Gastrocnemius medialis (tissue), 4 donors: Measurements from ENCODE around the gene PTPRB. TPM values are rescaled to one million over a fixed set of nuclear protein-coding genes. Genes with fewer than 3 reads are reported as not detected.

Experiments used
- ATAC-seq, 2 donors: fragments of 150-250 bp; one replicate each; pipeline ENCODE4 v1.9.1; 2016
- DNase-seq, 2 donors: peaks; one replicate each; pipeline ENCODE4 v3.0.0-alpha.2; 2019
- H3K27ac ChIP-seq, 4 donors: fragments of 200-600 bp; sonication (generic); 1 replicate in 1 of 4; 2 replicates in 3 of 4; pipeline ENCODE4 v1.5.1; 2016 to 2018; ENCODE audit warnings: mild to moderate bottlenecking in 2 of 4, moderate library complexity in 1 of 4
- H3K27me3 ChIP-seq, 3 donors: fragments of 200-600 bp; sonication (generic) in 2 of 3; 1 replicate in 1 of 3; 2 replicates in 2 of 3; pipeline versions ENCODE4 v1.5.1 to v1.6.0; 2016 to 2019; ENCODE audit warnings: mild to moderate bottlenecking in 1 of 3, moderate library complexity in 1 of 3
- H3K36me3 ChIP-seq, 2 donors: fragments of 200-600 bp; sonication (generic) in 1 of 2; one replicate each; pipeline ENCODE4 v1.5.1; 2017 to 2018
- H3K4me1 ChIP-seq, 2 donors: fragments of 200-600 bp; sonication (generic) in 1 of 2; one replicate each; pipeline ENCODE4 v1.5.1; 2016 to 2017; ENCODE audit warnings: mild to moderate bottlenecking in 2 of 2
- H3K4me3 ChIP-seq, 4 donors: fragments of 200-600 bp; sonication (generic) in 3 of 4; 1 replicate in 1 of 4; 2 replicates in 3 of 4; pipeline ENCODE4 v1.5.1; 2016 to 2019; ENCODE audit warnings: mild to moderate bottlenecking in 2 of 4
- H3K9me3 ChIP-seq, 3 donors: fragments of 200-600 bp; sonication (generic) in 2 of 3; 1 replicate in 1 of 3; 2 replicates in 2 of 3; pipeline ENCODE4 v1.5.1; 2016 to 2019
- CTCF ChIP-seq, 5 experiments: fragments of 450-650 bp in 3 of 5; fragments of 200-600 bp in 2 of 5; sonication (generic) in 2 of 5; IDR thresholded peaks in 4 of 5; conservative IDR thresholded peaks in 1 of 5; 1 replicate in 4 of 5; 2 replicates in 1 of 5; pipeline ENCODE4 v1.5.1; 2016 to 2019; ENCODE audit warnings: antibody characterized with exemption in 5 of 5, mild to moderate bottlenecking in 3 of 5, moderate library complexity in 3 of 5
- POLR2A ChIP-seq, 2 donors: fragments of 450-650 bp; IDR thresholded peaks; one replicate each; pipeline ENCODE4 v1.6.1; 2017; ENCODE audit warnings: antibody characterized with exemption in 2 of 2, mild to moderate bottlenecking in 2 of 2, moderate library complexity in 2 of 2
- in situ Hi-C, 4 donors: fragments of 200-750 bp; cut with MboI; loops; one replicate each; pipeline versions ENCODE4 v1.15.0 to v1.8.0; 2017; ENCODE audit warnings: low sequenced_read_pairs in 4 of 4
- intact Hi-C: fragments of 100-400 bp; cut with DNase I; formaldehyde crosslinking; loops from one replicate; pipeline ENCODE4 v1.15.1; 2023; ENCODE audit warnings: low total_unique reads
- total RNA-seq, 4 donors: library from RNA; depleted of rRNA; stranded (reverse); fragments of >200 nt; gene quantifications; one replicate each; pipeline versions ENCODE4 v1.1.0 to v1.2.3, GENCODE V29; 2016

PTPRB gene
- total RNA-seq, 4 donors from 2014 or later = 11.7 to 22.7 (median 15.9) TPM

DNA sequence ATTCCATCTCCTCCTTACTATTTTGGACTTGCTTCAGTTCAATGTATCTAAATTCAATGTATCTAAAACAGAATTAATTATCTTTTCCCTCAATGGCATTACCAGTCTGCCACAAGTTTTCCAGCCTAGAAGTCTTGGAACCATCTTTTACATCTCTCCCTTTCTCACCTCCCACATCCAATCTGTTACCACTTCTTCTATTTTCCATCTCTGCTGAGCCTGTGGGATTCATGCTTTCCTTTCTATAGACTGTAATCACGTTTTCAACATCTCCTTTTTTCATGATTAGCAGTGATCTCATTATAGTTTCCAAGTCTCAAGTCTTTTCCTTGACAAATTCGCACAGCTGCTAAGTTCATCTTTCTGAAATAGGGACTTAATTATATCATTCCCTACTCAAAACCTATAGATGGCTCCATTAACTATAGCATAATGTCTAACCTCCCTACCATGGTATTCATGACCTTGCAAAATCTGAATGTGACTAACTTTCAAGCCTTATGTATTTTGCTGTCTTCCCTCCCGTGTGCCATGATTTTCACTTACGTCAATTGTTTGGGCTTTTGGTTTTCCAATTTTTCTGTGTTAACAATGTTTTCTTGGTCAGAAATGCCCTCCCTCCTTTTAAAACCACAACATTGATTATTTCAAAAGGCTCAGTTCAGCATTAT, 20.5 kb upstream of the PTPRB start:
- ATAC-seq = no peak
- intact Hi-C loops = no loop called here

DNA sequence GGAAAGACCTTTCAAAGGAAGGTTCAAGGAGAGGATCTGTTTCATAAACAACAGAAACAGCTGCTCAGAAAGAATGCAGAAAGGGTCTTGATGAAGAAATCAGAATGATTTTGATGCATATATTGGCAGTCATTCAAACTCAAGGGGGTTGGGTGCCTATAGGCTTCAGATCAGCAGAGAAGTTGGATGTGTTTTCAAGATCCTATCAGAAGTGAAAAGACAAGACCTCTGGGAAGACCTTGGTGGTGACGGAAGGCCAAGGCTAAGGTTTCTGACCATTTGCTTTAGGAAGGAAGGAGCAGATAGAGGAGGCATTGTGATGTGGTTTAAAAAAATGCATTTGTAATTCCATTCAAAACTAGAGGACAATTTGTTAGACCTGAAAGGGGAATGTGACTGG, 15.2 kb upstream of the PTPRB start:
- in situ Hi-C loops (no loop called here), intact Hi-C loops (no loop called here)
- no peak for TF ChIP-seq CTCF (IDR thresholded peaks at IDR 0.05 in 4 of 5, conservative IDR thresholded peaks at IDR 0.05 in 1 of 5)
- no peak for TF ChIP-seq POLR2A (IDR thresholded peaks at IDR 0.05)
- peaks cover 0 to 4% of the 10 kb centered on the region in 2 donors for H3K4me1 ChIP-seq
- no peaks in the 10 kb centered on the region for H3K27me3 ChIP-seq
- no peak overlapping the region for H3K4me3 ChIP-seq
- ATAC-seq (no peak), DNase-seq (no peak)
- no peaks in the 10 kb centered on the region for H3K36me3 ChIP-seq
- no peak overlapping the region for H3K27ac ChIP-seq
- H3K9me3 ChIP-seq = no peaks in the 10 kb centered on the region

More for the DNA sequence above, 20.5 kb upstream of the PTPRB start:
- in situ Hi-C loops = no loop called here
- TF ChIP-seq CTCF (IDR thresholded peaks at IDR 0.05 in 4 of 5, conservative IDR thresholded peaks at IDR 0.05 in 1 of 5) (no peak), POLR2A (IDR thresholded peaks at IDR 0.05) (no peak)
- no peak overlapping the region for H3K27ac ChIP-seq
- no peaks in the 10 kb centered on the region for H3K4me1 ChIP-seq
- no peaks in the 10 kb centered on the region for H3K9me3 ChIP-seq
- H3K36me3 ChIP-seq = no peaks in the 10 kb centered on the region
- no peak overlapping the region for H3K4me3 ChIP-seq
- DNase-seq = no peak
- no peaks in the 10 kb centered on the region for H3K27me3 ChIP-seq

- intact Hi-C loops = no loop called here
- in situ Hi-C loops = no loop called here
- Histone ChIP-seq H3K27ac (peak overlapping the region in 1 of 4 donors; percentile 47), H3K27me3 (no peaks in the 10 kb centered on the region), H3K4me1 (peaks cover 4 to 13% of the 10 kb centered on the region in 2 donors), H3K36me3 (no peaks in the 10 kb centered on the region), H3K4me3 (no peak overlapping the region), H3K9me3 (no peaks in the 10 kb centered on the region)
- TF ChIP-seq POLR2A (IDR thresholded peaks at IDR 0.05) (no peak), CTCF (IDR thresholded peaks at IDR 0.05 in 4 of 5, conservative IDR thresholded peaks at IDR 0.05 in 1 of 5) (no peak)
- ATAC-seq = peak in 1 of 2 donors; percentile 27
- DNase-seq = no peak
Observed at GRCh38 chr12:70648831-70649230, 11.6 kb upstream of the PTPRB start.

- H3K9me3 ChIP-seq = no peaks in the 10 kb centered on the region
- peak overlapping the region in 1 of 4 donors; percentile 47 for H3K27ac ChIP-seq
- H3K4me1 ChIP-seq = peaks cover 4 to 13% of the 10 kb centered on the region in 2 donors
- no peak overlapping the region for H3K4me3 ChIP-seq
- ATAC-seq (no peak), DNase-seq (no peak)
- no peaks in the 10 kb centered on the region for H3K36me3 ChIP-seq
- in situ Hi-C loops (no loop called here), intact Hi-C loops (no loop called here)
- TF ChIP-seq POLR2A (IDR thresholded peaks at IDR 0.05) = no peak
- H3K27me3 ChIP-seq = no peaks in the 10 kb centered on the region
Observed at GRCh38 chr12:70648191-70648590, 11.0 kb upstream of the PTPRB start.

DNA sequence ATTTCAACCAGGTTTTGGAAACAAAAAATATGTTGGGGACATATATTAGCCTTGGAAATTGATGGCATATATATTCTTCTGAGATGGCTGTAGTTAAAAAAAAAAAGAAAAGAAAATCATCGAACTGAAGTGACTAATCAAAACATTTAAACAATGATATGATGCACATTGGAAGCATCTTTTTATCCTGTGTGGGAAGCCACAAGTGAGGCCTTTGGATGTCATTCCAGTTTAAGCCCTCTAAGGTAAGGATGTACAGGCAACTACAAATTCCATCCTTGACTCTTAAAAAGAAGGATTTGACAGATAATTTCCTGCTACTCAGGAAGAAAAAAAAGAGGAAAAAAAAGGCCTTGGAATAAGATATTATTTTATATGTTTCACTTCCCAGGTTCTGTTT, 9.6 kb upstream of the PTPRB start:
- intact Hi-C loops = loop anchor here (2.0 kb wide), 1 partner anchor 14 kb away; no protein-coding TSS in a partner anchor
- in situ Hi-C loops = no loop called here

More for the DNA sequence above, 9.6 kb upstream of the PTPRB start:
- Histone ChIP-seq H3K4me1 (peaks cover 4 to 13% of the 10 kb centered on the region in 2 donors), H3K36me3 (no peaks in the 10 kb centered on the region), H3K4me3 (no peak overlapping the region), H3K27me3 (no peaks in the 10 kb centered on the region), H3K9me3 (no peaks in the 10 kb centered on the region), H3K27ac (no peak overlapping the region)
- TF ChIP-seq CTCF (IDR thresholded peaks at IDR 0.05 in 4 of 5, conservative IDR thresholded peaks at IDR 0.05 in 1 of 5) (no peak), POLR2A (IDR thresholded peaks at IDR 0.05) (no peak)
- ATAC-seq (no peak), DNase-seq (no peak)
